Lower leg skin (tissue), 3 donors: ENCODE results near the gene SLC40A1.

Experiments used
- CTCF ChIP-seq, 3 donors: fragments of 450-650 bp; IDR thresholded peaks; one replicate each; pipeline ENCODE4 v1.5.1; 2016; ENCODE audit warnings: antibody characterized with exemption in 3 of 3, mild to moderate bottlenecking in 3 of 3, moderate library complexity in 2 of 3
- POLR2A ChIP-seq, 2 donors: fragments of 450-650 bp; IDR thresholded peaks; one replicate each; pipeline ENCODE4 v1.6.1; 2016 to 2017; ENCODE audit warnings: antibody characterized with exemption in 2 of 2, mild to moderate bottlenecking in 1 of 2, moderate library complexity in 1 of 2

GRCh38 chr2:189536830-189537229 lies 43.8 kb downstream of the SLC40A1 start:
- no peak for TF ChIP-seq CTCF (IDR thresholded peaks at IDR 0.05)
- TF ChIP-seq POLR2A (IDR thresholded peaks at IDR 0.05) = no peak
